Measurements from ENCODE around the gene FAM20C. TPM values are rescaled to one million over a fixed set of nuclear protein-coding genes. Genes with fewer than 3 reads are reported as not detected.

The FAM20C gene
- total RNA-seq, 1 donor from 2014 or later = 10.0 TPM

DNA sequence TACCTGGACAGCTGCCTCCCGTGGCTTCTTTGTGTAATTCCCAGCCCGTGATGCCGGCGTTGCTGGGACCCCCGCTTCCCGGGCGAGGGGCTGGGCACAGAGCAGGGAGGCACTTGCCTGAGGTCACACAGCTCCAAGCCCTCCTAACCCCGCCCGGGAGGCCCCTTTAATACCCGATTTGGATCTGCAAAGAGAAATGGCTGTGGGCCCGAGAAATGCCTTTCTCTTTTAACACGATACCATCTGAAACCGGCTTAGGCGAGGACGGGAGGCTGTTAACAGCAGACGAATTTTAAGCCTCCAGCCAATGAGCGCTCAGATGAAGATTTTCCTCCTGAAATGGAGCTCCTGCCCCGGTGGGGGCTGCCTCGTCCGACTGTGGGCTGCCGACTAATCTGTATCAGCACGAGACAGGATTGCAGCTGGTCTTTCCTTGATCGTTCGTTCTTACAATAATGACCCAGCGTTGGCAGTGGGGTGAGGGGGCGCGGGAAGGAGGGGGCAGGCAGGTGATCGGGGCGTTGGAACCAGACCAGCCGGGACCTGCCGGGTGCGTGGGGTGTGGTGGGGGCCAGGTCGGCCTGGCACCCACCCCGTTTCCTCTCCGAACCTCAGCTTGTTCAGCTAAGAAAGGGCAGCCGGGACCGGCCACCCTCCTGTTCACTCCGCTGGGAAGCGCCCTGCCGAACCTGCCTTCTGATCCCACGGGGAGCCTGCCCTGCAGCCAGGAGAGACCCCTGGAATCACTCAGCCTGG is 61.4 kb downstream of the FAM20C start:
- Mint-ChIP-seq H3K36me3 (ENCODE audit: low read depth, unreplicated experiment) (peaks cover 23% of the 10 kb centered on the region), H3K4me3 (ENCODE audit: unreplicated experiment) (no peak overlapping the region), H3K9me3 (ENCODE audit: unreplicated experiment) (peaks cover 4% of the 10 kb centered on the region), H3K4me1 (ENCODE audit: low read depth, unreplicated experiment) (no peaks in the 10 kb centered on the region), H3K27me3 (ENCODE audit: low read depth, unreplicated experiment) (peaks cover 5% of the 10 kb centered on the region), H3K27ac (ENCODE audit: unreplicated experiment) (no peak overlapping the region)
- H3K79me2 ChIP-seq (ENCODE audit: insufficient read depth, low read length) = no peaks in the 10 kb centered on the region
- peaks cover 33% of the 10 kb centered on the region for H4K20me1 ChIP-seq (ENCODE audit: insufficient read depth, low read length)
- no peaks in the 10 kb centered on the region for H3K9me3 ChIP-seq (ENCODE audit: insufficient read depth, low read depth, low read length)
- no peaks in the 10 kb centered on the region for H3K4me1 ChIP-seq (ENCODE audit: insufficient read depth, low read length)
- TF ChIP-seq, protein P1, sequence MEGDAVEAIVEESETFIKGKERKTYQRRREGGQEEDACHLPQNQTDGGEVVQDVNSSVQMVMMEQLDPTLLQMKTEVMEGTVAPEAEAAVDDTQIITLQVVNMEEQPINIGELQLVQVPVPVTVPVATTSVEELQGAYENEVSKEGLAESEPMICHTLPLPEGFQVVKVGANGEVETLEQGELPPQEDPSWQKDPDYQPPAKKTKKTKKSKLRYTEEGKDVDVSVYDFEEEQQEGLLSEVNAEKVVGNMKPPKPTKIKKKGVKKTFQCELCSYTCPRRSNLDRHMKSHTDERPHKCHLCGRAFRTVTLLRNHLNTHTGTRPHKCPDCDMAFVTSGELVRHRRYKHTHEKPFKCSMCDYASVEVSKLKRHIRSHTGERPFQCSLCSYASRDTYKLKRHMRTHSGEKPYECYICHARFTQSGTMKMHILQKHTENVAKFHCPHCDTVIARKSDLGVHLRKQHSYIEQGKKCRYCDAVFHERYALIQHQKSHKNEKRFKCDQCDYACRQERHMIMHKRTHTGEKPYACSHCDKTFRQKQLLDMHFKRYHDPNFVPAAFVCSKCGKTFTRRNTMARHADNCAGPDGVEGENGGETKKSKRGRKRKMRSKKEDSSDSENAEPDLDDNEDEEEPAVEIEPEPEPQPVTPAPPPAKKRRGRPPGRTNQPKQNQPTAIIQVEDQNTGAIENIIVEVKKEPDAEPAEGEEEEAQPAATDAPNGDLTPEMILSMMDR (IDR thresholded peaks at IDR 0.05; ENCODE audit: insufficient read depth, low read depth, low read length) = no peak
- TF ChIP-seq EZH2 (IDR thresholded peaks at IDR 0.05; ENCODE audit: insufficient read depth, low read length) = no peak
- peaks cover 2% of the 10 kb centered on the region for H3K36me3 ChIP-seq (ENCODE audit: insufficient read depth, low read length)
- H3K4me2 ChIP-seq (ENCODE audit: low read length) = no peak overlapping the region
- H3K9ac ChIP-seq (ENCODE audit: low read length) = no peak overlapping the region
- DNase-seq (ENCODE audit: low read depth) (no peak), FAIRE-seq (no peak)
- H3K27me3 ChIP-seq (ENCODE audit: insufficient read depth, low read length) = no peaks in the 10 kb centered on the region
- no peak overlapping the region for H3K4me3 ChIP-seq (ENCODE audit: insufficient read depth, low read depth, low read length)
- no peak overlapping the region for H2AFZ ChIP-seq (ENCODE audit: low read depth, low read length)
- H3K27ac ChIP-seq (ENCODE audit: low read depth, low read length) = no peak overlapping the region

DNA sequence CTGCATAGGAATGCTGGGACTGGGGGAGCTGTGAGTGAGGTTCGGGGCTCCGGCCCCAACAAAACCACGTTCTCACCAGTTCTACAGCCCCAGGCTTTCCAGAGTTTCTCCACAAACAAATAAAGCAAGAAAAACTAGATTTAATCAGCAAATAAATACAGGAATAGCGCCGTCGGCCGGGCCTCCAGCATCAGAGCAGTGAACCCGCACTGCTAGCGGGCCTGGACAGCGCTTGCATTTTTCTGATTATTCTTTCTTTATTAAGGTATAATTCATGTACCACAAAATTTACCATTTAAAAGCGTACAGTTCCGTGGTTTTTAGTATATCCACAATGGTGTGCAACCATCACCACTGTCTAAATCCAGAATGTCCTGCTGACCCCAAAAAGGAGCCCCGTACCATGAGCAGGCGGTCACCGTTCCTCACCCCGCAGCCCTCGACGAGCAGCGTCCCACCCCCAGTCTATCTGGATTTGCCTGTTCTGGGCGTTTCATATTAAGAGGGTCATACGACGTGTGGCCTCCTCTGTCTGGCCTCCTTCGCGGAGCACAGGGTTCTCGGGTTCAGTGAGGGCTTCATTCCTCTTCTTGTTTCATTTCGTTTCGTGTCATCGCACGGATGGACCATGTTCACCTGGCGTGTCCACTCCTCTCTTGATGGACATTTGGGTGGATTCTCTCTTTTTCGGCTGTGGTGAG is 62.1 kb downstream of the FAM20C start:
- FAIRE-seq (no peak), DNase-seq (ENCODE audit: low read depth) (no peak)
- Histone ChIP-seq H3K79me2 (ENCODE audit: insufficient read depth, low read length) (no peaks in the 10 kb centered on the region), H3K4me2 (ENCODE audit: low read length) (no peak overlapping the region), H3K4me3 (ENCODE audit: insufficient read depth, low read depth, low read length) (no peak overlapping the region), H4K20me1 (ENCODE audit: insufficient read depth, low read length) (peaks cover 28% of the 10 kb centered on the region), H2AFZ (ENCODE audit: low read depth, low read length) (no peak overlapping the region), H3K27me3 (ENCODE audit: insufficient read depth, low read length) (no peaks in the 10 kb centered on the region), H3K9ac (ENCODE audit: low read length) (no peak overlapping the region), H3K27ac (ENCODE audit: low read depth, low read length) (no peak overlapping the region), H3K36me3 (ENCODE audit: insufficient read depth, low read length) (peaks cover 2% of the 10 kb centered on the region), H3K9me3 (ENCODE audit: insufficient read depth, low read depth, low read length) (no peaks in the 10 kb centered on the region), H3K4me1 (ENCODE audit: insufficient read depth, low read length) (no peaks in the 10 kb centered on the region)
- no peak for TF ChIP-seq EZH2 (IDR thresholded peaks at IDR 0.05; ENCODE audit: insufficient read depth, low read length)
- peaks cover 3% of the 10 kb centered on the region for H3K27me3 Mint-ChIP-seq (ENCODE audit: low read depth, unreplicated experiment)
- no peak overlapping the region for H3K4me3 Mint-ChIP-seq (ENCODE audit: unreplicated experiment)
- H3K36me3 Mint-ChIP-seq (ENCODE audit: low read depth, unreplicated experiment) = peaks cover 20% of the 10 kb centered on the region
- no peak overlapping the region for H3K27ac Mint-ChIP-seq (ENCODE audit: unreplicated experiment)
- no peaks in the 10 kb centered on the region for H3K4me1 Mint-ChIP-seq (ENCODE audit: low read depth, unreplicated experiment)
- peaks cover 6% of the 10 kb centered on the region for H3K9me3 Mint-ChIP-seq (ENCODE audit: unreplicated experiment)

DNA sequence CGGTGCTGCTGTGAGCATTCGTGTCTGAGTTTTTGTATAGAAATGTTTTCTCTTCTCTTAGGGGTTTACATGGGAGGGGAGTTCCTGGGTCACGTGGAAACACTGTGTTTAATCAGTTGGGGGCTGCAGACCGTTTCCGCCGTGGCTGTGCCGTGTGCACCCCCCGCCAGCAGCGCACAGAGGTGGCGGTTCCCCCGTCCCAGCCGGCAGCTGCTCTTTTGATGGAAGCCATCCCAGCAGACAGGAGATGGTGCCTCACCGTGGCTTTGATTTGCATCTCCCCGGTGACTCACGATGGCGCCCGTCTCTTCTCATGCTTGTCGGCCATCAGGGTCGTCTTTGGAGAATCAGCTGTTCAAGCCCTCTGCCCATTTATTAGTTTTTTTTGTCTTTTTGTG is 62.7 kb downstream of the FAM20C start:
- H3K4me1 ChIP-seq (ENCODE audit: insufficient read depth, low read length) = no peaks in the 10 kb centered on the region
- H3K9me3 ChIP-seq (ENCODE audit: insufficient read depth, low read depth, low read length) = no peaks in the 10 kb centered on the region
- H2AFZ ChIP-seq (ENCODE audit: low read depth, low read length) = no peak overlapping the region
- no peak overlapping the region for H3K27ac Mint-ChIP-seq (ENCODE audit: unreplicated experiment)
- H3K36me3 ChIP-seq (ENCODE audit: insufficient read depth, low read length) = peaks cover 2% of the 10 kb centered on the region
- H3K27me3 ChIP-seq (ENCODE audit: insufficient read depth, low read length) = no peaks in the 10 kb centered on the region
- H3K27me3 Mint-ChIP-seq (ENCODE audit: low read depth, unreplicated experiment) = peaks cover 2% of the 10 kb centered on the region
- H3K79me2 ChIP-seq (ENCODE audit: insufficient read depth, low read length) = no peaks in the 10 kb centered on the region
- DNase-seq (ENCODE audit: low read depth) = no peak
- H3K9ac ChIP-seq (ENCODE audit: low read length) = no peak overlapping the region
- peaks cover 6% of the 10 kb centered on the region for H3K9me3 Mint-ChIP-seq (ENCODE audit: unreplicated experiment)
- H3K36me3 Mint-ChIP-seq (ENCODE audit: low read depth, unreplicated experiment) = peaks cover 21% of the 10 kb centered on the region
- FAIRE-seq = no peak
- H4K20me1 ChIP-seq (ENCODE audit: insufficient read depth, low read length) = peaks cover 23% of the 10 kb centered on the region
- H3K4me1 Mint-ChIP-seq (ENCODE audit: low read depth, unreplicated experiment) = no peaks in the 10 kb centered on the region
- no peak for TF ChIP-seq EZH2 (IDR thresholded peaks at IDR 0.05; ENCODE audit: insufficient read depth, low read length)
- TF ChIP-seq, protein P1 (IDR thresholded peaks at IDR 0.05; ENCODE audit: insufficient read depth, low read depth, low read length) = no peak
- no peak overlapping the region for H3K4me3 ChIP-seq (ENCODE audit: insufficient read depth, low read depth, low read length)
- no peak overlapping the region for H3K4me2 ChIP-seq (ENCODE audit: low read length)
- H3K27ac ChIP-seq (ENCODE audit: low read depth, low read length) = no peak overlapping the region
- H3K4me3 Mint-ChIP-seq (ENCODE audit: unreplicated experiment) = no peak overlapping the region

All from astrocyte (in vitro differentiated cells and primary cell).